OCI-LY1 (cell line): ENCODE measurements around the gene EEFSEC.

Experiments
- H2AFZ ChIP-seq: fragments of 200-600 bp; sonication (generic), shearing (Covaris generic); 2 replicates; pipeline ENCODE4 v1.6.0; 2014; ENCODE audit warnings: antibody characterized with exemption, mild to moderate bottlenecking, low read length
- H3F3A ChIP-seq: fragments of 200-600 bp; sonication (generic), shearing (Covaris generic); 2 replicates; pipeline ENCODE4 v1.6.0; 2014; ENCODE audit warnings: mild to moderate bottlenecking, antibody characterized with exemption, low read length, moderate library complexity; ENCODE audit not compliant: insufficient read depth
- H3K27ac ChIP-seq: fragments of 200-600 bp; sonication (generic); 2 replicates; pipeline ENCODE4 v1.5.1; 2014; ENCODE audit warnings: low read length, mixed run types, mild to moderate bottlenecking, low read depth; ENCODE audit not compliant: poor library complexity, severe bottlenecking
- H3K27me3 ChIP-seq: fragments of 200-600 bp; sonication (generic); 2 replicates; pipeline ENCODE4 v1.6.0; 2014; ENCODE audit warnings: antibody characterized with exemption, mild to moderate bottlenecking, low read length, moderate library complexity; ENCODE audit not compliant: insufficient read depth
- H3K36me3 ChIP-seq: fragments of 200-600 bp; sonication (generic); 2 replicates; pipeline ENCODE4 v1.6.1; 2014; ENCODE audit warnings: mild to moderate bottlenecking, antibody characterized with exemption, low read length, moderate library complexity, mixed read lengths; ENCODE audit not compliant: insufficient read depth
- H3K4me1 ChIP-seq: fragments of 200-600 bp; sonication (generic); 2 replicates; pipeline ENCODE4 v1.5.1; 2014; ENCODE audit warnings: mild to moderate bottlenecking, low read length, moderate library complexity; ENCODE audit not compliant: insufficient read depth, severe bottlenecking
- H3K4me2 ChIP-seq: fragments of 200-600 bp; sonication (generic), shearing (Covaris generic); 2 replicates; pipeline ENCODE4 v1.6.1; 2014; ENCODE audit warnings: low read length
- H3K4me3 ChIP-seq: fragments of 200-600 bp; sonication (generic); 2 replicates; pipeline ENCODE4 v1.5.1; 2014; ENCODE audit warnings: low read length, low read depth, mild to moderate bottlenecking, mixed read lengths; ENCODE audit not compliant: poor library complexity, severe bottlenecking
- H3K79me2 ChIP-seq: fragments of 200-600 bp; shearing (Covaris generic); 2 replicates; pipeline ENCODE4 v1.6.1; 2016; ENCODE audit warnings: mixed run types, low read length, mixed read lengths; ENCODE audit not compliant: insufficient read depth
- H3K9ac ChIP-seq: fragments of 200-600 bp; sonication (generic), shearing (Covaris generic); 2 replicates; pipeline ENCODE4 v1.6.1; 2014; ENCODE audit warnings: mild to moderate bottlenecking, low read length, mixed read lengths
- H3K9me2 ChIP-seq: fragments of 200-600 bp; sonication (generic), shearing (Covaris generic); 2 replicates; pipeline ENCODE4 v1.6.1; 2014; ENCODE audit warnings: low read depth, mild to moderate bottlenecking, low read length, mixed read lengths
- H3K9me3 ChIP-seq: fragments of 200-600 bp; shearing (Covaris generic); 2 replicates; pipeline ENCODE4 v1.6.1; 2014; ENCODE audit warnings: low read length, mixed read lengths
- H4K20me1 ChIP-seq: fragments of 200-600 bp; sonication (generic), shearing (Covaris generic); 2 replicates; pipeline ENCODE4 v1.6.0; 2016; ENCODE audit warnings: mild to moderate bottlenecking, low read length; ENCODE audit not compliant: insufficient read depth
- CTCF ChIP-seq: fragments of 200-600 bp; sonication (generic), shearing (Covaris generic); IDR thresholded peaks from 2 replicates; pipeline ENCODE4 v1.5.1; 2017; ENCODE audit warnings: mild to moderate bottlenecking, antibody characterized with exemption, low read length, moderate library complexity, mixed read lengths
- EZH2 ChIP-seq: fragments of 200-600 bp; sonication (generic), shearing (Covaris generic); IDR thresholded peaks from 2 replicates; pipeline ENCODE4 v1.8.0; 2017; ENCODE audit warnings: borderline replicate concordance, mixed run types, mild to moderate bottlenecking, antibody characterized with exemption, low read length, moderate library complexity, mixed read lengths

Gene EEFSEC

GRCh38 chr3:128185630-128186447 lies 32.6 kb downstream of the EEFSEC start:
- H2AFZ ChIP-seq = no peak overlapping the region
- no peaks in the 10 kb centered on the region for H4K20me1 ChIP-seq
- H3K9me3 ChIP-seq = no peaks in the 10 kb centered on the region
- H3K4me3 ChIP-seq = no peak overlapping the region
- H3K36me3 ChIP-seq = peaks cover 4% of the 10 kb centered on the region; the same call in 1 of the 2 replicates
- H3F3A ChIP-seq = no peaks in the 10 kb centered on the region
- no peaks in the 10 kb centered on the region for H3K27me3 ChIP-seq
- peaks cover 23% of the 10 kb centered on the region for H3K4me1 ChIP-seq
- no peak overlapping the region for H3K27ac ChIP-seq
- no peak overlapping the region for H3K4me2 ChIP-seq
- 0 out of 2 replicates have a peak, but pooled peaks cover 3% of the 10 kb centered on the region for H3K79me2 ChIP-seq
- no peak for TF ChIP-seq CTCF
- no peak for TF ChIP-seq EZH2
- no peak overlapping the region for H3K9ac ChIP-seq
- H3K9me2 ChIP-seq = no peaks in the 10 kb centered on the region

- no peak overlapping the region for H2AFZ ChIP-seq
- H3K9me2 ChIP-seq = no peaks in the 10 kb centered on the region
- H3K27me3 ChIP-seq = no peaks in the 10 kb centered on the region
- H3K36me3 ChIP-seq = peaks cover 4% of the 10 kb centered on the region; the same call in 1 of the 2 replicates
- no peaks in the 10 kb centered on the region for H3F3A ChIP-seq
- 0 out of 2 replicates have a peak, but pooled peaks cover 3% of the 10 kb centered on the region for H3K79me2 ChIP-seq
- no peaks in the 10 kb centered on the region for H3K9me3 ChIP-seq
- H3K9ac ChIP-seq = no peak overlapping the region
- no peak overlapping the region; the same call in 1 of the 2 replicates for H3K4me2 ChIP-seq
- H4K20me1 ChIP-seq = no peaks in the 10 kb centered on the region
- peak overlapping the region; percentile 79 for H3K27ac ChIP-seq
- no peak overlapping the region for H3K4me3 ChIP-seq
- TF ChIP-seq CTCF (no peak), EZH2 (no peak)
- H3K4me1 ChIP-seq = peaks cover 23% of the 10 kb centered on the region
These were observed 34.2 kb downstream of the EEFSEC start for GRCh38 chr3:128187495-128187894.

GRCh38 chr3:128188326-128188725 lies 35.0 kb downstream of the EEFSEC start:
- Histone ChIP-seq H3K36me3 (peaks cover 4% of the 10 kb centered on the region; the same call in 1 of the 2 replicates), H3K4me2 (no peak overlapping the region)

More at GRCh38 chr3:128188326-128188725, 35.0 kb downstream of the EEFSEC start:
- H3K27me3 ChIP-seq = no peaks in the 10 kb centered on the region
- H3F3A ChIP-seq = no peaks in the 10 kb centered on the region
- H3K9ac ChIP-seq = no peak overlapping the region
- no peaks in the 10 kb centered on the region for H3K9me3 ChIP-seq
- H3K9me2 ChIP-seq = no peaks in the 10 kb centered on the region
- 0 out of 2 replicates have a peak, but pooled peaks cover 3% of the 10 kb centered on the region for H3K79me2 ChIP-seq
- no peak for TF ChIP-seq EZH2
- TF ChIP-seq CTCF = no peak
- no peak overlapping the region for H3K4me3 ChIP-seq
- no peak overlapping the region for H2AFZ ChIP-seq
- H3K27ac ChIP-seq = peak overlapping the region; percentile 79
- H4K20me1 ChIP-seq = no peaks in the 10 kb centered on the region
- peaks cover 23% of the 10 kb centered on the region for H3K4me1 ChIP-seq
